ENCODE data around the gene HYDIN. TPM values are rescaled to one million over a fixed set of nuclear protein-coding genes. Genes with fewer than 3 reads are reported as not detected.

HYDIN gene
- total RNA-seq, 4 donors from 2014 or later: 0.16 to 2.0 (median 1.4) TPM; not detected in 1

DNA sequence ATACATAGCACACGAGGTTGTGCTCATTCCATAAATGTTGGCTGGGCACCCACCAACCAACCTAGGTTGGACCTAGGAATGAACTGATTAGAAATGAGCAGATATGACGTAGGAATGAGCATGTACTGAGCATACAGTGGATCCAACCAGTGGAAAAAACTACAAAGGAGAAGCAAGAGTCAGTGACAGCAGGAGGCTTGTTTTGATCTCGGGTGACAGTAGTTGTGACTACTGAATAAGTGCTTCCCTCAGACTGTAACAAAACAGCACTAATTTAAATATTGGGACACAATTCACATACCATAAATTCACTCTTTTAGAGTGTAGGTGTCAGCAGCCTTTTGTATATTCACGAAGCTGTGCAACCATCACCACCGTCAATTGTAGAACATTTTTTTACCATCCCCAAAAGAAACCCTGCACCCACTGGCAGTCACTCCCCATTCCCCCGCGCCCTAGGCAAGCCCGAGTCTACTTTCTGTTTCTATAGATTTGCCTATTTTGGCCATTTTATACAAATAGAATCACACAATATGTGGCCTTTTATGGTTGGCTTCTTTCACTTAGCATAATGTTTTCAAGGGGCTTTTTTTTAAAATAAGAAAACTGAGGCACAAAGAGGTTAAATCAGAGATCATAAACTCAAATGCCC lies 436.5 kb downstream of the HYDIN start:
- 65 to 86% methylated on average over 8 of the region's 8 CpGs for WGBS, 2 donors (ENCODE audit: low coverage in 1 of 2)
- Histone ChIP-seq H3K27me3 (no peaks in the 10 kb centered on the region), H3K4me3 (no peak overlapping the region), H3K9me3 (no peaks in the 10 kb centered on the region), H3K36me3 (no peaks in the 10 kb centered on the region), H3K27ac (no peak overlapping the region), H3K4me1 (peaks cover 0 to 9% (median under 1%) of the 10 kb centered on the region in 4 donors)
- no peak for DNase-seq
- TF ChIP-seq POLR2A (IDR thresholded peaks at IDR 0.05) (no peak), POLR2AphosphoS5 (IDR thresholded peaks at IDR 0.05) (no peak), EP300 (IDR thresholded peaks at IDR 0.05; ENCODE audit: low read depth) (no peak)
- TF ChIP-seq, protein P1, sequence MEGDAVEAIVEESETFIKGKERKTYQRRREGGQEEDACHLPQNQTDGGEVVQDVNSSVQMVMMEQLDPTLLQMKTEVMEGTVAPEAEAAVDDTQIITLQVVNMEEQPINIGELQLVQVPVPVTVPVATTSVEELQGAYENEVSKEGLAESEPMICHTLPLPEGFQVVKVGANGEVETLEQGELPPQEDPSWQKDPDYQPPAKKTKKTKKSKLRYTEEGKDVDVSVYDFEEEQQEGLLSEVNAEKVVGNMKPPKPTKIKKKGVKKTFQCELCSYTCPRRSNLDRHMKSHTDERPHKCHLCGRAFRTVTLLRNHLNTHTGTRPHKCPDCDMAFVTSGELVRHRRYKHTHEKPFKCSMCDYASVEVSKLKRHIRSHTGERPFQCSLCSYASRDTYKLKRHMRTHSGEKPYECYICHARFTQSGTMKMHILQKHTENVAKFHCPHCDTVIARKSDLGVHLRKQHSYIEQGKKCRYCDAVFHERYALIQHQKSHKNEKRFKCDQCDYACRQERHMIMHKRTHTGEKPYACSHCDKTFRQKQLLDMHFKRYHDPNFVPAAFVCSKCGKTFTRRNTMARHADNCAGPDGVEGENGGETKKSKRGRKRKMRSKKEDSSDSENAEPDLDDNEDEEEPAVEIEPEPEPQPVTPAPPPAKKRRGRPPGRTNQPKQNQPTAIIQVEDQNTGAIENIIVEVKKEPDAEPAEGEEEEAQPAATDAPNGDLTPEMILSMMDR (IDR thresholded peaks at IDR 0.05): no peak
- intact Hi-C loops (cut with DNase I; ENCODE audit: low total_unique reads): no loop called here
- in situ Hi-C loops (cut with MboI; ENCODE audit: low pct_ligation_motif_present in 1 of 4, low pct_unique_long_range_greater_than_20kb in 1 of 4, low sequenced_read_pairs in 3 of 4): no loop called here

DNA sequence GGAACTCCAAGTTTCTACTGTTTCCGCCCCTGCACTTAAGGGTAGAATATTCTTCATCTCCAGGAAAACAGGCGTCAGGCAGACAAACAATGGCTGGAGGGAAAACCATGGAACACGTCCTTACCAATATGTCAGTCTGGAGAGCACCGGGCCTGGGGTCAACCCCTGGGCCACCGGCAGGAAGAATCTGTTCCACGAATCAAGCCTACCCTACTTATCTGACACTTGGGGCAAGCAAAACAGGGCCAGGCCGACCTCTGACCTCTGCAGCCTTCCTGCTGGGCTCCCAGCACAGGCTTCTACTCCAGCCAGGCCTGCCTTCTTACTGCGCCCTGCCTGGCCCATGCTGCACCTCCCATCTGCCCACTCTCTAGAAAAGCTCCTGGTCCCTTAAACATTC lies 439.7 kb downstream of the HYDIN start:
- Histone ChIP-seq H3K27me3 (no peaks in the 10 kb centered on the region), H3K27ac (no peak overlapping the region), H3K36me3 (peaks cover 0 to 1% (median 0%) of the 10 kb centered on the region in 4 donors), H3K4me1 (no peaks in the 10 kb centered on the region), H3K9me3 (no peaks in the 10 kb centered on the region), H3K4me3 (no peak overlapping the region)
- intact Hi-C loops (cut with DNase I; ENCODE audit: low total_unique reads): no loop called here
- WGBS, 2 donors (ENCODE audit: low coverage in 1 of 2): 77 to 83% methylated on average over 5 to 8 of the region's 8 CpGs
- TF ChIP-seq POLR2A (IDR thresholded peaks at IDR 0.05) (no peak), POLR2AphosphoS5 (IDR thresholded peaks at IDR 0.05) (no peak), EP300 (IDR thresholded peaks at IDR 0.05; ENCODE audit: low read depth) (no peak)
- TF ChIP-seq, protein P1 (IDR thresholded peaks at IDR 0.05): no peak
- no peak for DNase-seq
- in situ Hi-C loops (cut with MboI; ENCODE audit: low pct_ligation_motif_present in 1 of 4, low pct_unique_long_range_greater_than_20kb in 1 of 4, low sequenced_read_pairs in 3 of 4): no loop called here

DNA sequence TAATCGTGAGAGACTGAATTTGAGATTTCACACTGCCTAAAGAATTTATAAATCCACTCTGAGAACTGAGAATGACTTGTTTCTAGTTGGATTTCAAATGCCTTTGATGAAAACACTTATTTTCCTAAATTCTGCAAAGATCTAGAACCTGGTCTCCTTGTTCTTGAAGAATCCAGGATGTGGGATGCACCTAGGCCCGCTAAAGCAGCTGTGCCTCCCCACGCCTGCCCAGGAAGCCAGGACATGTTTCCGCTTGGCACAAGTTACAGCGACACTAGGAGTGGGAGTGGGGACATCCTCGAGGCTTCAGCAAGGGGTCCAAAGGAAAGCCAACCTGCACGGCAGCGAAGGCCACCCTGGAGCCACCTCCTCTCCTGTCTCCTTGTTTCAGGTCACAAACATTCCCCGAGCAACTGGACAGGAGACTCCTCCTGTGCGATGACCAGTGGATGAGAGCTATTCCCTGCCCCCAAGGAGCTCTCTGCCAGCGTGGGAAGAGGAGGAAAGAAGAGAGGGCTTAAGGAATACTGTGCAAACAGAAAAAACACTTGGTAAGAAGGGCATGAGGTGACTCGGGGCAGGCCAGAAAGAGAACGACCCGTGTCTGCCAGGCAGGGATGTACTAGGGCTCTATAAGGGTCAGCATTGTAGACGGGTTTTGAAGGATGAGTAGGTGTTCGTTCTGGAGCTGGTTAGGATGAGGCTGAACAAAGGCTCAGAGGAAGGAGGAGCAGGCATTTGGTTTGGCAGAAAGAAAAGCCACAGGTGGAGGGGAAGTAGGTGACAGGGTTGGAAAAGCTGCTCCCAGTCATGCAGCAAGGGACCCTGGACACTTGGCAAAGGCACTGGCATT lies 440.7 kb downstream of the HYDIN start:
- WGBS, 2 donors (ENCODE audit: low coverage in 1 of 2): 80 to 85% methylated on average over 3 to 16 of the region's 16 CpGs

More for the DNA sequence above, 440.7 kb downstream of the HYDIN start:
- in situ Hi-C loops (cut with MboI; ENCODE audit: low pct_ligation_motif_present in 1 of 4, low pct_unique_long_range_greater_than_20kb in 1 of 4, low sequenced_read_pairs in 3 of 4): no loop called here
- peaks cover 0 to 6% (median 0%) of the 10 kb centered on the region in 4 donors for H3K36me3 ChIP-seq
- H3K4me3 ChIP-seq: no peak overlapping the region
- H3K27me3 ChIP-seq: no peaks in the 10 kb centered on the region
- H3K9me3 ChIP-seq: no peaks in the 10 kb centered on the region
- no peak overlapping the region for H3K27ac ChIP-seq
- TF ChIP-seq EP300 (IDR thresholded peaks at IDR 0.05; ENCODE audit: low read depth) (no peak), POLR2A (IDR thresholded peaks at IDR 0.05) (no peak), POLR2AphosphoS5 (IDR thresholded peaks at IDR 0.05) (no peak)
- TF ChIP-seq, protein P1 (IDR thresholded peaks at IDR 0.05): no peak
- intact Hi-C loops (cut with DNase I; ENCODE audit: low total_unique reads): no loop called here
- no peak for DNase-seq
- no peaks in the 10 kb centered on the region for H3K4me1 ChIP-seq
